Stimulated activated CD4-positive, alpha-beta T cell treated with anti-CD3 and anti-CD28 coated beads, Interleukin-15, amount 100 ng/mL, for 1 hour (primary cell): Measurements from ENCODE around the gene PCDHB2.
"Not testable (repeated sequence)": the region's sequence is repeated elsewhere in the genome, so short reads cannot be mapped to it uniquely, and the experiment has no call there.

Source experiments
- DNase-seq, 2 donors: peaks; one replicate each; pipeline ENCODE4 v3.0.0-alpha.2; 2020; ENCODE audit warnings: low read depth in 1 of 2, low spot score in 1 of 2

The PCDHB2 gene

GRCh38 chr5:141094481-141095262 lies at the start of gene PCDHB2:
TSS of gene PCDHB2 (plus strand) at chr5:141094615. CDS start at chr5:141094791, 176 bp downstream.
- DNase-seq, result no peak

GRCh38 chr5:141050622-141051520 lies 43.5 kb upstream of the PCDHB2 start, which contains the start of gene PCDHB1:
TSS of gene PCDHB1 (plus strand) at chr5:141051374. CDS start at chr5:141051471, 97 bp downstream.
- no peak for DNase-seq

- no peak for DNase-seq
Observed at GRCh38 chr5:141051521-141051866, 42.9 kb upstream of the PCDHB2 start.

- DNase-seq, result no peak
Observed at GRCh38 chr5:141077826-141078225, 16.6 kb upstream of the PCDHB2 start.

- DNase-seq, result no peak
Observed at GRCh38 chr5:141082228-141082627, 12.2 kb upstream of the PCDHB2 start.

GRCh38 chr5:141084487-141084989 lies 9.9 kb upstream of the PCDHB2 start:
- DNase-seq, result peak in 1 of 2 donors; percentile 2

- no peak for DNase-seq
Observed at GRCh38 chr5:141095263-141095641, 837 bp downstream of the PCDHB2 start.

GRCh38 chr5:141096181-141096580 lies 1.8 kb downstream of the PCDHB2 start:
- not testable (repeated sequence) for DNase-seq

- DNase-seq, result not testable (repeated sequence)
Observed at GRCh38 chr5:141096586-141096985, 2.2 kb downstream of the PCDHB2 start.

- peak in 1 of 2 donors; percentile 1 for DNase-seq
Observed at GRCh38 chr5:141100243-141100805, 5.9 kb downstream of the PCDHB2 start, which contains the start of gene PCDHB3. TSS of gene PCDHB3 (plus strand) at chr5:141100473. CDS start at chr5:141100650, 177 bp downstream.

GRCh38 chr5:141101059-141101458 lies 6.6 kb downstream of the PCDHB2 start:
- DNase-seq, result no peak

- DNase-seq, result not testable (repeated sequence)
Observed at GRCh38 chr5:141102070-141102469, 7.7 kb downstream of the PCDHB2 start.

GRCh38 chr5:141102471-141102870 lies 8.1 kb downstream of the PCDHB2 start:
- DNase-seq, result not testable (repeated sequence)

- DNase-seq, result no peak
Observed at GRCh38 chr5:141105350-141105749, 10.9 kb downstream of the PCDHB2 start.

- DNase-seq, result no peak
Observed at GRCh38 chr5:141119250-141119649, 24.8 kb downstream of the PCDHB2 start.

GRCh38 chr5:141121563-141121962 lies 27.1 kb downstream of the PCDHB2 start, which contains the start of gene PCDHB4:
TSS of gene PCDHB4 (plus strand) at chr5:141121818. CDS start at chr5:141121999, 181 bp downstream.
- DNase-seq, result no peak

- DNase-seq, result no peak
Observed at GRCh38 chr5:141121985-141122384, 27.6 kb downstream of the PCDHB2 start.

- not testable (repeated sequence) for DNase-seq
Observed at GRCh38 chr5:141123396-141124135, 29.2 kb downstream of the PCDHB2 start.

GRCh38 chr5:141127305-141127704 lies 32.9 kb downstream of the PCDHB2 start:
- DNase-seq, result no peak

GRCh38 chr5:141135030-141135717 lies 40.8 kb downstream of the PCDHB2 start, which contains the start of gene PCDHB5:
TSS of gene PCDHB5 (plus strand) at chr5:141135206. CDS start at chr5:141135435, 229 bp downstream.
- DNase-seq, result no peak
